ENCODE results near the gene RHEX.

DNA sequence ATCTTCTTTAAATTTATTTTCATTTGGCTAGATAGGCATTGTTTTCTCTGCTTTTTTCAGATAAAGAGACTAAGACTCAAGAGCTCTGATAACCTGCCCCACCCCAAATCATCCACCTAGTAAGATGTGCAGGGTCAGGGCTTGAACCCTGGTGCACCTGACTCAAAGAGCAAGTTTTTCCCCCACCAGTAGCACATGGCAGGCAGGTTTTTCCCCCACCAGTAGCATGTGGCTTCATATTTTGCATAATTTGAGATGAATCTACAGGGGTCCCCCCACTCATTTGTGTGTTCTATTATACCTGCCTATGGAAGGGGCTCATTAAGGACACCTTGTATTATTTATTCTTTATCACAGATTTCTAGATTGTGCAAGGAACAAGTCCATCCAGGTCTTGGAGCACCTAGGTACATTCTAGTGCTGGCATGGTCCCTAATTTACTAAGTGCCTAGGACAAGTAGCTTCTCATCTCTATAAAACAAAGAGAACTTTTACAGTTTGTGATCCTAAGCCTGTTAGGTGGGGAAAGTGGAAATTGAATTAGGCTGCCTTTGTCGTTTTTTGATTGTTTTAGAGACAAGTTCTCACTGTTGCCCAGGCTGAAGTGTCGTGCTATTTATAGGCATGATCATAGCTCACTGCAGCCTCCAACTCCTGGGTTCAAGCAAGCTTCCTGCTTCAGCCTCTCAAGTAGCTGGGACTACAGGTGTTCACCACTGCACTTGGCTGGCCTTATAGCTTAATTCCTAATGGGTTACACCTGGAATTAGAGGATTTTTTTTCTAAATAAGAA, 16.1 kb upstream of the RHEX start:
- TF ChIP-seq ELF1 (IDR thresholded peaks at IDR 0.05) (no peak), JUND (IDR thresholded peaks at IDR 0.05) (no peak), POLR2AphosphoS5 (IDR thresholded peaks at IDR 0.05; ENCODE audit: low read depth, low read length) (no peak), EP300 (IDR thresholded peaks at IDR 0.05; ENCODE audit: borderline replicate concordance in 1 of 2, low read depth in 1 of 2, low read length in 1 of 2) (no peak)
- TF ChIP-seq, protein P1, sequence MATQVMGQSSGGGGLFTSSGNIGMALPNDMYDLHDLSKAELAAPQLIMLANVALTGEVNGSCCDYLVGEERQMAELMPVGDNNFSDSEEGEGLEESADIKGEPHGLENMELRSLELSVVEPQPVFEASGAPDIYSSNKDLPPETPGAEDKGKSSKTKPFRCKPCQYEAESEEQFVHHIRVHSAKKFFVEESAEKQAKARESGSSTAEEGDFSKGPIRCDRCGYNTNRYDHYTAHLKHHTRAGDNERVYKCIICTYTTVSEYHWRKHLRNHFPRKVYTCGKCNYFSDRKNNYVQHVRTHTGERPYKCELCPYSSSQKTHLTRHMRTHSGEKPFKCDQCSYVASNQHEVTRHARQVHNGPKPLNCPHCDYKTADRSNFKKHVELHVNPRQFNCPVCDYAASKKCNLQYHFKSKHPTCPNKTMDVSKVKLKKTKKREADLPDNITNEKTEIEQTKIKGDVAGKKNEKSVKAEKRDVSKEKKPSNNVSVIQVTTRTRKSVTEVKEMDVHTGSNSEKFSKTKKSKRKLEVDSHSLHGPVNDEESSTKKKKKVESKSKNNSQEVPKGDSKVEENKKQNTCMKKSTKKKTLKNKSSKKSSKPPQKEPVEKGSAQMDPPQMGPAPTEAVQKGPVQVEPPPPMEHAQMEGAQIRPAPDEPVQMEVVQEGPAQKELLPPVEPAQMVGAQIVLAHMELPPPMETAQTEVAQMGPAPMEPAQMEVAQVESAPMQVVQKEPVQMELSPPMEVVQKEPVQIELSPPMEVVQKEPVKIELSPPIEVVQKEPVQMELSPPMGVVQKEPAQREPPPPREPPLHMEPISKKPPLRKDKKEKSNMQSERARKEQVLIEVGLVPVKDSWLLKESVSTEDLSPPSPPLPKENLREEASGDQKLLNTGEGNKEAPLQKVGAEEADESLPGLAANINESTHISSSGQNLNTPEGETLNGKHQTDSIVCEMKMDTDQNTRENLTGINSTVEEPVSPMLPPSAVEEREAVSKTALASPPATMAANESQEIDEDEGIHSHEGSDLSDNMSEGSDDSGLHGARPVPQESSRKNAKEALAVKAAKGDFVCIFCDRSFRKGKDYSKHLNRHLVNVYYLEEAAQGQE (IDR thresholded peaks at IDR 0.05; ENCODE audit: low read depth, low read length): no peak
- TF ChIP-seq, protein P2, sequence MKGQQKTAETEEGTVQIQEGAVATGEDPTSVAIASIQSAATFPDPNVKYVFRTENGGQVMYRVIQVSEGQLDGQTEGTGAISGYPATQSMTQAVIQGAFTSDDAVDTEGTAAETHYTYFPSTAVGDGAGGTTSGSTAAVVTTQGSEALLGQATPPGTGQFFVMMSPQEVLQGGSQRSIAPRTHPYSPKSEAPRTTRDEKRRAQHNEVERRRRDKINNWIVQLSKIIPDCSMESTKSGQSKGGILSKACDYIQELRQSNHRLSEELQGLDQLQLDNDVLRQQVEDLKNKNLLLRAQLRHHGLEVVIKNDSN (IDR thresholded peaks at IDR 0.05; ENCODE audit: borderline replicate concordance, low read depth): no peak

Data from SK-N-SH (cell line).